ENCODE results near the gene RECQL5. TPM values are rescaled to one million over a fixed set of nuclear protein-coding genes. Genes with fewer than 3 reads are reported as not detected.
A peak's percentile ranks its signal among the peaks of the same experiment; 100 is the strongest.

Gene RECQL5
- total and polyA plus RNA-seq, 2 donors (not counting 1 experiment from before 2014, with no cell fraction given), result 58.5 to 70.5 TPM

- Mint-ChIP-seq H3K4me1 (peaks cover 13% of the 10 kb centered on the region), H3K9me3 (ENCODE audit: insufficient read depth) (no peaks in the 10 kb centered on the region), H3K4me3 (no peak overlapping the region), H3K27ac (no peak overlapping the region), H3K27me3 (no peaks in the 10 kb centered on the region)
- Histone ChIP-seq H3K9me3 (ENCODE audit: control extremely low read depth in 1 of 3, control insufficient read depth in 2 of 3, insufficient read depth in 1 of 3, low read length in 2 of 3) (no peaks in the 10 kb centered on the region), H3K9ac (ENCODE audit: low read length) (no peak overlapping the region), H2AFZ (ENCODE audit: insufficient read depth, low read depth, low read length, poor library complexity, severe bottlenecking) (peak overlapping the region; percentile 36), H4K20me1 (ENCODE audit: control insufficient read depth, insufficient read depth, low read length, poor library complexity, severe bottlenecking) (peaks cover 9% of the 10 kb centered on the region), H3K27me3 (replicated peaks in 1 of 4; ENCODE audit: control extremely low read depth in 1 of 4, control insufficient read depth in 3 of 4, insufficient read depth in 4 of 4, low read length in 3 of 4) (no peaks in the 10 kb centered on the region), H3K4me3 (ENCODE audit: control extremely low read depth in 1 of 5, extremely low read depth in 1 of 5, insufficient read depth in 1 of 5, low read depth in 2 of 5, low read length in 4 of 5) (no peak overlapping the region), H3K4me2 (replicated peaks; ENCODE audit: low read depth, low read length, poor library complexity, severe bottlenecking) (peak overlapping the region; percentile 68), H3K4me1 (ENCODE audit: control insufficient read depth in 2 of 2, insufficient read depth in 2 of 2, low read length in 2 of 2) (peaks cover 9 to 18% of the 10 kb centered on the region in 2 donors), H3K27ac (ENCODE audit: low read length in 2 of 2) (no peak overlapping the region), H3K79me2 (ENCODE audit: control insufficient read depth, insufficient read depth, low read length) (no peaks in the 10 kb centered on the region), H3K36me3 (replicated peaks in 1 of 2; ENCODE audit: control extremely low read depth in 1 of 2, control insufficient read depth in 1 of 2, extremely low read depth in 1 of 2, insufficient read depth in 2 of 2, low read length in 1 of 2) (peaks cover 0 to 4% of the 10 kb centered on the region in 2 experiments)
- DNase-seq (peak; percentile 69), ATAC-seq (ENCODE audit: low read depth) (peak; percentile 32)
- ChIA-PET POLR2A (interaction anchor here (1.0 to 1.2 kb wide), 4 partner anchors 33 to 120 kb away, joined by 3 to 8 read pairs (median 4); partner anchors contain the start of genes RECQL5 and SAP30BP), CTCF (interaction anchor here (0.8 to 19.7 kb wide), 41 partner anchors 10 to 676 kb away, joined by 3 to 389 read pairs (median 6); partner anchors contain the start of genes GALK1, RECQL5, SAP30BP and TMEM94)
- TF ChIP-seq, protein P1, sequence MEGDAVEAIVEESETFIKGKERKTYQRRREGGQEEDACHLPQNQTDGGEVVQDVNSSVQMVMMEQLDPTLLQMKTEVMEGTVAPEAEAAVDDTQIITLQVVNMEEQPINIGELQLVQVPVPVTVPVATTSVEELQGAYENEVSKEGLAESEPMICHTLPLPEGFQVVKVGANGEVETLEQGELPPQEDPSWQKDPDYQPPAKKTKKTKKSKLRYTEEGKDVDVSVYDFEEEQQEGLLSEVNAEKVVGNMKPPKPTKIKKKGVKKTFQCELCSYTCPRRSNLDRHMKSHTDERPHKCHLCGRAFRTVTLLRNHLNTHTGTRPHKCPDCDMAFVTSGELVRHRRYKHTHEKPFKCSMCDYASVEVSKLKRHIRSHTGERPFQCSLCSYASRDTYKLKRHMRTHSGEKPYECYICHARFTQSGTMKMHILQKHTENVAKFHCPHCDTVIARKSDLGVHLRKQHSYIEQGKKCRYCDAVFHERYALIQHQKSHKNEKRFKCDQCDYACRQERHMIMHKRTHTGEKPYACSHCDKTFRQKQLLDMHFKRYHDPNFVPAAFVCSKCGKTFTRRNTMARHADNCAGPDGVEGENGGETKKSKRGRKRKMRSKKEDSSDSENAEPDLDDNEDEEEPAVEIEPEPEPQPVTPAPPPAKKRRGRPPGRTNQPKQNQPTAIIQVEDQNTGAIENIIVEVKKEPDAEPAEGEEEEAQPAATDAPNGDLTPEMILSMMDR (IDR thresholded peaks at IDR 0.05), result peak; percentile 29
- no peak for TF ChIP-seq EZH2 (IDR thresholded peaks at IDR 0.05; ENCODE audit: borderline replicate concordance, insufficient read depth, low read depth, low read length, poor library complexity, severe bottlenecking)
- intact Hi-C loops (cut with micrococcal nuclease), result loop anchor here (1.0 to 2.0 kb wide), 4 partner anchors 19 to 207 kb away; no protein-coding TSS in a partner anchor
- WGBS (ENCODE audit: insufficient coverage), result 22% methylated on average over 23 of the region's 27 CpGs
Measured at GRCh38 chr17:75633486-75634375, 33.2 kb downstream of the RECQL5 start.
